Osteocyte (in vitro differentiated cells): ENCODE measurements around the gene FNIP2. TPM values are rescaled to one million over a fixed set of nuclear protein-coding genes. Genes with fewer than 3 reads are reported as not detected.
"Not testable (repeated sequence)": the region's sequence is repeated elsewhere in the genome, so short reads cannot be mapped to it uniquely, and the experiment has no call there.

ENCODE experiments used
- DNase-seq: peaks from one replicate; pipeline ENCODE4 v3.0.0; 2021; ENCODE audit warnings: mixed read lengths; ENCODE audit not compliant: unreplicated experiment; ENCODE audit errors: extremely low spot score
- H3K27ac Mint-ChIP-seq: one replicate; pipeline ENCODE4 v1.8.0; 2021; ENCODE audit warnings: mild to moderate bottlenecking, mixed read lengths; ENCODE audit not compliant: unreplicated experiment
- H3K27me3 Mint-ChIP-seq: one replicate; pipeline ENCODE4 v1.8.0; 2021; ENCODE audit warnings: mixed read lengths; ENCODE audit not compliant: unreplicated experiment
- H3K36me3 Mint-ChIP-seq: one replicate; pipeline ENCODE4 v1.8.0; 2021; ENCODE audit warnings: mixed read lengths; ENCODE audit not compliant: unreplicated experiment
- H3K4me1 Mint-ChIP-seq: one replicate; pipeline ENCODE4 v1.8.0; 2021; ENCODE audit warnings: mixed read lengths; ENCODE audit not compliant: unreplicated experiment
- H3K4me3 Mint-ChIP-seq: one replicate; pipeline ENCODE4 v1.8.0; 2021; ENCODE audit warnings: mild to moderate bottlenecking, moderate library complexity, mixed read lengths; ENCODE audit not compliant: unreplicated experiment
- H3K9me3 Mint-ChIP-seq: one replicate; pipeline ENCODE4 v1.8.0; 2021; ENCODE audit warnings: mixed read lengths; ENCODE audit not compliant: unreplicated experiment
- CTCF ChIP-seq: fragments of 200-600 bp; sonication (generic); IDR thresholded peaks from 2 replicates; pipeline ENCODE4 v1.5.0; 2021; ENCODE audit warnings: antibody characterized with exemption, mild to moderate bottlenecking, moderate library complexity
- total RNA-seq: library from RNA; stranded (reverse); gene quantifications from 2 replicates; pipeline ENCODE4 v1.2.1, GENCODE V29; 2021

Gene FNIP2
- total RNA-seq, 1 donor from 2014 or later, result 14.4 TPM

- Mint-ChIP-seq H3K27me3 (peaks cover 3% of the 10 kb centered on the region), H3K4me3 (no peak overlapping the region), H3K9me3 (peaks cover 10% of the 10 kb centered on the region), H3K27ac (no peak overlapping the region), H3K36me3 (no peaks in the 10 kb centered on the region), H3K4me1 (no peaks in the 10 kb centered on the region)
- no peak for TF ChIP-seq CTCF
- no peak for DNase-seq
Measured at GRCh38 chr4:158756588-158756987, 12.2 kb upstream of the FNIP2 start.

GRCh38 chr4:158758142-158758541, 10.7 kb upstream of the FNIP2 start:
- H3K4me3 Mint-ChIP-seq, result no peak overlapping the region
- H3K4me1 Mint-ChIP-seq, result no peaks in the 10 kb centered on the region
- DNase-seq, result no peak

GRCh38 chr4:158758703-158759102, 10.1 kb upstream of the FNIP2 start:
- no peak overlapping the region for H3K4me3 Mint-ChIP-seq
- H3K36me3 Mint-ChIP-seq, result no peaks in the 10 kb centered on the region
- H3K27ac Mint-ChIP-seq, result no peak overlapping the region
- TF ChIP-seq CTCF, result no peak
- peaks cover 8% of the 10 kb centered on the region for H3K27me3 Mint-ChIP-seq
- H3K9me3 Mint-ChIP-seq, result peaks cover 10% of the 10 kb centered on the region
- DNase-seq, result no peak
- no peaks in the 10 kb centered on the region for H3K4me1 Mint-ChIP-seq

More at GRCh38 chr4:158758142-158758541, 10.7 kb upstream of the FNIP2 start:
- peaks cover 10% of the 10 kb centered on the region for H3K9me3 Mint-ChIP-seq
- H3K36me3 Mint-ChIP-seq, result no peaks in the 10 kb centered on the region
- H3K27me3 Mint-ChIP-seq, result peaks cover 8% of the 10 kb centered on the region
- TF ChIP-seq CTCF, result no peak
- H3K27ac Mint-ChIP-seq, result no peak overlapping the region

GRCh38 chr4:158759539-158759938, 9.3 kb upstream of the FNIP2 start:
- not testable (repeated sequence) for H3K4me1 Mint-ChIP-seq, H3K27ac Mint-ChIP-seq, H3K36me3 Mint-ChIP-seq, DNase-seq, H3K27me3 Mint-ChIP-seq, H3K4me3 Mint-ChIP-seq
- peaks cover 10% of the 10 kb centered on the region for H3K9me3 Mint-ChIP-seq

- Mint-ChIP-seq H3K36me3 (no peaks in the 10 kb centered on the region), H3K9me3 (peaks cover 10% of the 10 kb centered on the region), H3K27ac (no peak overlapping the region), H3K4me3 (no peak overlapping the region), H3K4me1 (no peaks in the 10 kb centered on the region), H3K27me3 (peaks cover 8% of the 10 kb centered on the region)
- no peak for DNase-seq
- no peak for TF ChIP-seq CTCF
Measured at GRCh38 chr4:158760866-158761265, 8.0 kb upstream of the FNIP2 start.

- Mint-ChIP-seq H3K27me3 (peaks cover 8% of the 10 kb centered on the region), H3K9me3 (no peaks in the 10 kb centered on the region), H3K36me3 (no peaks in the 10 kb centered on the region), H3K4me1 (no peaks in the 10 kb centered on the region), H3K27ac (no peak overlapping the region), H3K4me3 (no peak overlapping the region)
- TF ChIP-seq CTCF, result no peak
- no peak for DNase-seq
Measured at GRCh38 chr4:158762553-158762952, 6.3 kb upstream of the FNIP2 start.
